ENCODE data around the gene LRP8. TPM values are rescaled to one million over a fixed set of nuclear protein-coding genes. Genes with fewer than 3 reads are reported as not detected.
A peak's percentile ranks its signal among the peaks of the same experiment; 100 is the strongest.
"Not testable (repeated sequence)": the region's sequence is repeated elsewhere in the genome, so short reads cannot be mapped to it uniquely, and the experiment has no call there.

The LRP8 gene
- total and polyA plus RNA-seq, 5 donors from 2014 or later, result 1.0 to 23.7 (median 2.5) TPM

GRCh38 chr1:53288002-53288789 lies 39.7 kb downstream of the LRP8 start:
- Mint-ChIP-seq H3K36me3 (peaks cover 4% of the 10 kb centered on the region), H3K27me3 (no peaks in the 10 kb centered on the region), H3K27ac (no peak overlapping the region), H3K9me3 (no peaks in the 10 kb centered on the region), H3K4me1 (peaks cover 4 to 18% (median 7%) of the 10 kb centered on the region in 4 donors), H3K4me3 (no peak overlapping the region)
- DNase-seq (no peak), ATAC-seq (ENCODE audit: low read depth in 2 of 2) (no peak)
- no peaks in the 10 kb centered on the region for H3K9me3 ChIP-seq (ENCODE audit: control insufficient read depth in 2 of 2, low read length in 2 of 2)
- H3K4me1 ChIP-seq (ENCODE audit: control insufficient read depth, insufficient read depth, low read length, poor library complexity, severe bottlenecking), result peaks cover 10% of the 10 kb centered on the region
- no peaks in the 10 kb centered on the region for H3K27me3 ChIP-seq (ENCODE audit: control insufficient read depth, insufficient read depth, low read length)
- no peak overlapping the region for H3K4me3 ChIP-seq (ENCODE audit: low read depth, low read length)
- H3K36me3 ChIP-seq (ENCODE audit: control insufficient read depth, insufficient read depth, low read length), result peaks cover 10% of the 10 kb centered on the region
- H3K27ac ChIP-seq (ENCODE audit: insufficient read depth, low read length, poor library complexity, severe bottlenecking), result no peak overlapping the region

GRCh38 chr1:53286955-53287354 lies 40.9 kb downstream of the LRP8 start:
- Histone ChIP-seq H3K4me3 (ENCODE audit: low read depth, low read length) (no peak overlapping the region), H3K27me3 (ENCODE audit: control insufficient read depth, insufficient read depth, low read length) (no peaks in the 10 kb centered on the region), H3K4me1 (ENCODE audit: control insufficient read depth, insufficient read depth, low read length, poor library complexity, severe bottlenecking) (peaks cover 2% of the 10 kb centered on the region), H3K27ac (ENCODE audit: insufficient read depth, low read length, poor library complexity, severe bottlenecking) (no peak overlapping the region), H3K36me3 (ENCODE audit: control insufficient read depth, insufficient read depth, low read length) (peaks cover 10% of the 10 kb centered on the region), H3K9me3 (ENCODE audit: control insufficient read depth in 2 of 2, low read length in 2 of 2) (no peaks in the 10 kb centered on the region)
- ATAC-seq (ENCODE audit: low read depth in 2 of 2) (no peak), DNase-seq (no peak)
- no peaks in the 10 kb centered on the region for H3K27me3 Mint-ChIP-seq
- H3K36me3 Mint-ChIP-seq, result peaks cover 4% of the 10 kb centered on the region
- H3K9me3 Mint-ChIP-seq, result no peaks in the 10 kb centered on the region
- H3K4me1 Mint-ChIP-seq, result peaks cover 0 to 8% (median 2%) of the 10 kb centered on the region in 4 donors
- peak overlapping the region in 2 of 3 donors; percentile 26 to 60 for H3K27ac Mint-ChIP-seq
- peak overlapping the region in 1 of 4 donors; percentile 2 for H3K4me3 Mint-ChIP-seq

GRCh38 chr1:53285969-53286760 lies 41.7 kb downstream of the LRP8 start:
- no peak overlapping the region for H3K4me3 Mint-ChIP-seq
- peaks cover 0 to 4% (median 1%) of the 10 kb centered on the region in 4 donors for H3K4me1 Mint-ChIP-seq
- peaks cover 10% of the 10 kb centered on the region for H3K36me3 ChIP-seq (ENCODE audit: control insufficient read depth, insufficient read depth, low read length)
- no peaks in the 10 kb centered on the region for H3K9me3 ChIP-seq (ENCODE audit: control insufficient read depth in 2 of 2, low read length in 2 of 2)
- H3K4me3 ChIP-seq (ENCODE audit: low read depth, low read length), result no peak overlapping the region
- no peaks in the 10 kb centered on the region for H3K27me3 Mint-ChIP-seq
- no peaks in the 10 kb centered on the region for H3K27me3 ChIP-seq (ENCODE audit: control insufficient read depth, insufficient read depth, low read length)
- peaks cover 4% of the 10 kb centered on the region for H3K36me3 Mint-ChIP-seq
- ATAC-seq (ENCODE audit: low read depth in 2 of 2) (no peak), DNase-seq (no peak)
- peak overlapping the region in 1 of 3 donors; percentile 60 for H3K27ac Mint-ChIP-seq
- H3K9me3 Mint-ChIP-seq, result no peaks in the 10 kb centered on the region
- H3K4me1 ChIP-seq (ENCODE audit: control insufficient read depth, insufficient read depth, low read length, poor library complexity, severe bottlenecking), result peaks cover 2% of the 10 kb centered on the region
- no peak overlapping the region for H3K27ac ChIP-seq (ENCODE audit: insufficient read depth, low read length, poor library complexity, severe bottlenecking)

- H3K27ac Mint-ChIP-seq, result no peak overlapping the region
Observed at GRCh38 chr1:53285546-53285945, 42.3 kb downstream of the LRP8 start.

GRCh38 chr1:53284224-53285020 lies 43.4 kb downstream of the LRP8 start:
- peaks cover 0 to 4% (median 0%) of the 10 kb centered on the region in 4 donors for H3K4me1 Mint-ChIP-seq
- H3K27ac Mint-ChIP-seq, result peak overlapping the region in 2 of 3 donors; percentile 44 to 62
- peaks cover 4% of the 10 kb centered on the region for H3K36me3 Mint-ChIP-seq

More at GRCh38 chr1:53285546-53285945, 42.3 kb downstream of the LRP8 start:
- no peak overlapping the region for H3K4me3 ChIP-seq (ENCODE audit: low read depth, low read length)
- ATAC-seq (ENCODE audit: low read depth in 2 of 2), result no peak
- Mint-ChIP-seq H3K27me3 (no peaks in the 10 kb centered on the region), H3K9me3 (no peaks in the 10 kb centered on the region), H3K4me3 (no peak overlapping the region), H3K36me3 (peaks cover 4% of the 10 kb centered on the region), H3K4me1 (peaks cover 0 to 4% (median 0%) of the 10 kb centered on the region in 4 donors)
- H3K4me1 ChIP-seq (ENCODE audit: control insufficient read depth, insufficient read depth, low read length, poor library complexity, severe bottlenecking), result no peaks in the 10 kb centered on the region
- H3K27ac ChIP-seq (ENCODE audit: insufficient read depth, low read length, poor library complexity, severe bottlenecking), result no peak overlapping the region
- no peaks in the 10 kb centered on the region for H3K27me3 ChIP-seq (ENCODE audit: control insufficient read depth, insufficient read depth, low read length)
- peaks cover 10% of the 10 kb centered on the region for H3K36me3 ChIP-seq (ENCODE audit: control insufficient read depth, insufficient read depth, low read length)
- DNase-seq, result no peak
- H3K9me3 ChIP-seq (ENCODE audit: control insufficient read depth in 2 of 2, low read length in 2 of 2), result no peaks in the 10 kb centered on the region

GRCh38 chr1:53283156-53283555 lies 44.7 kb downstream of the LRP8 start:
- not testable (repeated sequence) for H3K27me3 Mint-ChIP-seq; H3K4me3 ChIP-seq (ENCODE audit: low read depth, low read length); H3K36me3 Mint-ChIP-seq; ATAC-seq (ENCODE audit: low read depth in 2 of 2); H3K4me3 Mint-ChIP-seq; H3K27ac Mint-ChIP-seq; DNase-seq; H3K36me3 ChIP-seq (ENCODE audit: control insufficient read depth, insufficient read depth, low read length); H3K27me3 ChIP-seq (ENCODE audit: control insufficient read depth, insufficient read depth, low read length); H3K9me3 ChIP-seq (ENCODE audit: control insufficient read depth in 2 of 2, low read length in 2 of 2); H3K27ac ChIP-seq (ENCODE audit: insufficient read depth, low read length, poor library complexity, severe bottlenecking); H3K4me1 ChIP-seq (ENCODE audit: control insufficient read depth, insufficient read depth, low read length, poor library complexity, severe bottlenecking); H3K9me3 Mint-ChIP-seq; H3K4me1 Mint-ChIP-seq

More at GRCh38 chr1:53284224-53285020, 43.4 kb downstream of the LRP8 start:
- Histone ChIP-seq H3K4me3 (ENCODE audit: low read depth, low read length) (no peak overlapping the region), H3K27ac (ENCODE audit: insufficient read depth, low read length, poor library complexity, severe bottlenecking) (no peak overlapping the region), H3K36me3 (ENCODE audit: control insufficient read depth, insufficient read depth, low read length) (peaks cover 10% of the 10 kb centered on the region), H3K27me3 (ENCODE audit: control insufficient read depth, insufficient read depth, low read length) (no peaks in the 10 kb centered on the region), H3K4me1 (ENCODE audit: control insufficient read depth, insufficient read depth, low read length, poor library complexity, severe bottlenecking) (no peaks in the 10 kb centered on the region), H3K9me3 (ENCODE audit: control insufficient read depth in 2 of 2, low read length in 2 of 2) (no peaks in the 10 kb centered on the region)
- Mint-ChIP-seq H3K4me3 (no peak overlapping the region), H3K9me3 (no peaks in the 10 kb centered on the region), H3K27me3 (no peaks in the 10 kb centered on the region)
- ATAC-seq (ENCODE audit: low read depth in 2 of 2) (no peak), DNase-seq (no peak)

GRCh38 chr1:53281133-53281532 lies 46.7 kb downstream of the LRP8 start:
- Mint-ChIP-seq H3K9me3 (no peaks in the 10 kb centered on the region), H3K27ac (peak overlapping the region in 1 of 3 donors; percentile 82), H3K4me3 (no peak overlapping the region), H3K4me1 (peaks cover 0 to 6% (median 5%) of the 10 kb centered on the region in 4 donors), H3K36me3 (peaks cover 5% of the 10 kb centered on the region), H3K27me3 (no peaks in the 10 kb centered on the region)
- H3K4me1 ChIP-seq (ENCODE audit: control insufficient read depth, insufficient read depth, low read length, poor library complexity, severe bottlenecking), result no peaks in the 10 kb centered on the region
- H3K4me3 ChIP-seq (ENCODE audit: low read depth, low read length), result no peak overlapping the region
- H3K9me3 ChIP-seq (ENCODE audit: control insufficient read depth in 2 of 2, low read length in 2 of 2), result no peaks in the 10 kb centered on the region
- peaks cover 4% of the 10 kb centered on the region for H3K36me3 ChIP-seq (ENCODE audit: control insufficient read depth, insufficient read depth, low read length)
- no peak for DNase-seq
- no peak overlapping the region for H3K27ac ChIP-seq (ENCODE audit: insufficient read depth, low read length, poor library complexity, severe bottlenecking)
- H3K27me3 ChIP-seq (ENCODE audit: control insufficient read depth, insufficient read depth, low read length), result no peaks in the 10 kb centered on the region
- ATAC-seq (ENCODE audit: low read depth in 2 of 2), result no peak

All from CD4-positive, CD25-positive, alpha-beta regulatory T cell (primary cell).